Measurements from ENCODE around the gene ITPRID2.

Gene ITPRID2

GRCh38 chr2:181878448-181878847 is 13.1 kb upstream of the ITPRID2 start:
- Histone ChIP-seq H3K9ac (ENCODE audit: low read length) (no peak overlapping the region), H3K9me3 (ENCODE audit: insufficient read depth, low read length) (no peaks in the 10 kb centered on the region), H3K36me3 (replicated peaks; ENCODE audit: low read depth, low read length) (no peaks in the 10 kb centered on the region), H3K27ac (ENCODE audit: low read length) (no peak overlapping the region), H3K27me3 (ENCODE audit: low read depth, low read length) (no peaks in the 10 kb centered on the region), H2AFZ (ENCODE audit: low read depth, low read length) (no peak overlapping the region), H4K20me1 (ENCODE audit: insufficient read depth, low read length) (no peaks in the 10 kb centered on the region), H3K4me2 (ENCODE audit: low read length) (no peak overlapping the region), H3K4me3 (ENCODE audit: low read length) (no peak overlapping the region), H3K79me2 (ENCODE audit: low read length) (no peaks in the 10 kb centered on the region), H3K4me1 (ENCODE audit: low read length) (peaks cover 6% of the 10 kb centered on the region)
- TF ChIP-seq EZH2phosphoT487 (IDR thresholded peaks at IDR 0.05; ENCODE audit: low read depth) (no peak), CTCF (IDR thresholded peaks at IDR 0.05; ENCODE audit: low read depth, low read length) (no peak)

- H3K36me3 ChIP-seq (replicated peaks; ENCODE audit: low read depth, low read length): no peaks in the 10 kb centered on the region
- no peaks in the 10 kb centered on the region for H3K27me3 ChIP-seq (ENCODE audit: low read depth, low read length)
- H3K9me3 ChIP-seq (ENCODE audit: insufficient read depth, low read length): no peaks in the 10 kb centered on the region
- H3K9ac ChIP-seq (ENCODE audit: low read length): no peak overlapping the region
- no peak overlapping the region for H3K4me2 ChIP-seq (ENCODE audit: low read length)
- no peak overlapping the region for H2AFZ ChIP-seq (ENCODE audit: low read depth, low read length)
- H3K4me1 ChIP-seq (ENCODE audit: low read length): peaks cover 6% of the 10 kb centered on the region
- H3K79me2 ChIP-seq (ENCODE audit: low read length): no peaks in the 10 kb centered on the region
- H3K27ac ChIP-seq (ENCODE audit: low read length): no peak overlapping the region
- no peak overlapping the region for H3K4me3 ChIP-seq (ENCODE audit: low read length)
- no peak for TF ChIP-seq CTCF (IDR thresholded peaks at IDR 0.05; ENCODE audit: low read depth, low read length)
- no peak for TF ChIP-seq EZH2phosphoT487 (IDR thresholded peaks at IDR 0.05; ENCODE audit: low read depth)
- H4K20me1 ChIP-seq (ENCODE audit: insufficient read depth, low read length): no peaks in the 10 kb centered on the region
Observed at GRCh38 chr2:181879295-181879694, 12.2 kb upstream of the ITPRID2 start.

- H3K27me3 ChIP-seq (ENCODE audit: low read depth, low read length): 0 out of 2 replicates have a peak, but pooled peaks cover 3% of the 10 kb centered on the region
- H2AFZ ChIP-seq (ENCODE audit: low read depth, low read length): no peak overlapping the region
- TF ChIP-seq EZH2phosphoT487 (IDR thresholded peaks at IDR 0.05; ENCODE audit: low read depth) (no peak), CTCF (IDR thresholded peaks at IDR 0.05; ENCODE audit: low read depth, low read length) (no peak)
- no peaks in the 10 kb centered on the region for H3K9me3 ChIP-seq (ENCODE audit: insufficient read depth, low read length)
- H3K4me1 ChIP-seq (ENCODE audit: low read length): no peaks in the 10 kb centered on the region
- no peaks in the 10 kb centered on the region for H3K79me2 ChIP-seq (ENCODE audit: low read length)
- H4K20me1 ChIP-seq (ENCODE audit: insufficient read depth, low read length): no peaks in the 10 kb centered on the region
- no peak overlapping the region for H3K9ac ChIP-seq (ENCODE audit: low read length)
- no peak overlapping the region for H3K27ac ChIP-seq (ENCODE audit: low read length)
- H3K4me2 ChIP-seq (ENCODE audit: low read length): no peak overlapping the region
- H3K36me3 ChIP-seq (replicated peaks; ENCODE audit: low read depth, low read length): no peaks in the 10 kb centered on the region
- H3K4me3 ChIP-seq (ENCODE audit: low read length): no peak overlapping the region
Observed at GRCh38 chr2:181882246-181883020, 9.1 kb upstream of the ITPRID2 start.

GRCh38 chr2:181884601-181885000 is 6.9 kb upstream of the ITPRID2 start:
- no peak for TF ChIP-seq EZH2phosphoT487 (IDR thresholded peaks at IDR 0.05; ENCODE audit: low read depth)
- no peak for TF ChIP-seq CTCF (IDR thresholded peaks at IDR 0.05; ENCODE audit: low read depth, low read length)
- Histone ChIP-seq H4K20me1 (ENCODE audit: insufficient read depth, low read length) (no peaks in the 10 kb centered on the region), H3K4me3 (ENCODE audit: low read length) (no peak overlapping the region), H2AFZ (ENCODE audit: low read depth, low read length) (no peak overlapping the region), H3K27ac (ENCODE audit: low read length) (no peak overlapping the region), H3K27me3 (ENCODE audit: low read depth, low read length) (0 out of 2 replicates have a peak, but pooled peaks cover 3% of the 10 kb centered on the region), H3K79me2 (ENCODE audit: low read length) (no peaks in the 10 kb centered on the region), H3K9ac (ENCODE audit: low read length) (no peak overlapping the region), H3K36me3 (replicated peaks; ENCODE audit: low read depth, low read length) (no peaks in the 10 kb centered on the region), H3K9me3 (ENCODE audit: insufficient read depth, low read length) (no peaks in the 10 kb centered on the region), H3K4me1 (ENCODE audit: low read length) (no peaks in the 10 kb centered on the region), H3K4me2 (ENCODE audit: low read length) (no peak overlapping the region)
